GM21447 (cell line): ENCODE measurements around the gene PON3.

Source experiments
- ATAC-seq: cut with Tn5 transposase; IDR thresholded peaks from one replicate; pipeline ENCODE4 v1.9.1; 2021; ENCODE audit not compliant: unreplicated experiment

Gene PON3

DNA sequence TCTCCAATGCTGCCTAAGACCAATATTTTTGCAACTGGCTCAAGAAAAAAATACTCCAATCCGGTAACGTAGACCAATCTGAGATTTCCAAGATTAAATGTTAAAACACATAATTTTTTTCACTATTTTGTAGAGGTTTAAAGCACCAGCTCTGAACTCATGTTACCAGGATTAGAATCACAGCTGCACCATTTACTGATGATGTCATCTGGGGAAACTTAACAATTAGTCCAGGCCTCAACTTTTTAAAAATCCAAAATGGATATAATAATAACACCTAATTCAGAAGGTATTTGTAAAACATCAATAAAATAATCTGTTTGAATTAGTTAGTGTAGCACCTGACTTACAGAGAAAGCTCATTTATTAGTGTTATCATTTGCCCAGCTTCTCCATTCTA is 86.2 kb downstream of the PON3 start:
- no peak for ATAC-seq
